ENCODE results near the gene ATRX. TPM values are rescaled to one million over a fixed set of nuclear protein-coding genes. Genes with fewer than 3 reads are reported as not detected.
"Not testable (repeated sequence)": the region's sequence is repeated elsewhere in the genome, so short reads cannot be mapped to it uniquely, and the experiment has no call there.

Gene ATRX
- total RNA-seq, 2 experiments from 2014 or later: 48.2 to 66.3 TPM

- Histone ChIP-seq H3K36me3 (ENCODE audit: insufficient read depth, low read length) (peaks cover 3% of the 10 kb centered on the region), H3K27ac (ENCODE audit: low read depth, low read length, poor library complexity, severe bottlenecking) (no peak overlapping the region), H3K4me2 (ENCODE audit: low read length) (no peak overlapping the region), H2AFZ (ENCODE audit: low read length) (no peak overlapping the region), H4K20me1 (ENCODE audit: insufficient read depth, low read length) (no peaks in the 10 kb centered on the region), H3K9me2 (ENCODE audit: insufficient read depth, low read length) (no peaks in the 10 kb centered on the region), H3K9me3 (ENCODE audit: low read length) (no peaks in the 10 kb centered on the region), H3K4me3 (ENCODE audit: low read depth, low read length, poor library complexity, severe bottlenecking) (no peak overlapping the region), H3K79me2 (ENCODE audit: insufficient read depth, low read depth, low read length) (peaks cover 22% of the 10 kb centered on the region; the same call in 1 of the 2 replicates), H3K4me1 (ENCODE audit: insufficient read depth, low read length, poor library complexity, severe bottlenecking) (no peaks in the 10 kb centered on the region)
- DNase-seq (ENCODE audit: low spot score): no peak
- TF ChIP-seq EZH2phosphoT487 (IDR thresholded peaks at IDR 0.05; ENCODE audit: borderline replicate concordance, low read depth, low read length): no peak
- no peak for TF ChIP-seq CTCF (conservative IDR thresholded peaks at IDR 0.05; ENCODE audit: low read length)
- BruUV-seq (replicated peaks): no TSS peak
- ChIA-PET POLR2A (interaction anchor here (0.6 kb wide), 1 partner anchor 226 kb away, joined by 3 read pairs; no protein-coding TSS in a partner anchor), CTCF (ENCODE audit: unreplicated experiment) (no interaction called here)
- intact Hi-C loops (cut with micrococcal nuclease; ENCODE audit: unreplicated experiment): no loop called here
These were observed 30.5 kb downstream of the ATRX start for GRCh38 chrX:77755561-77755960.

- CTCF ChIA-PET (ENCODE audit: unreplicated experiment); H3K36me3 ChIP-seq (ENCODE audit: insufficient read depth, low read length); BruUV-seq (replicated peaks); H3K9me3 ChIP-seq (ENCODE audit: low read length); H3K9me2 ChIP-seq (ENCODE audit: insufficient read depth, low read length); H2AFZ ChIP-seq (ENCODE audit: low read length); H4K20me1 ChIP-seq (ENCODE audit: insufficient read depth, low read length); DNase-seq (ENCODE audit: low spot score); H3K27ac ChIP-seq (ENCODE audit: low read depth, low read length, poor library complexity, severe bottlenecking); intact Hi-C loops (cut with micrococcal nuclease; ENCODE audit: unreplicated experiment); H3K4me3 ChIP-seq (ENCODE audit: low read depth, low read length, poor library complexity, severe bottlenecking); H3K4me1 ChIP-seq (ENCODE audit: insufficient read depth, low read length, poor library complexity, severe bottlenecking); H3K4me2 ChIP-seq (ENCODE audit: low read length): not testable (repeated sequence)
- POLR2A ChIA-PET: interaction anchor here (0.7 kb wide), 1 partner anchor 102 kb away, joined by 4 read pairs; no protein-coding TSS in a partner anchor
- H3K79me2 ChIP-seq (ENCODE audit: insufficient read depth, low read depth, low read length): peaks cover 11% of the 10 kb centered on the region; the same call in 1 of the 2 replicates
These were observed 32.1 kb downstream of the ATRX start for GRCh38 chrX:77753942-77754341.

- Histone ChIP-seq H3K4me2 (ENCODE audit: low read length) (no peak overlapping the region), H3K4me3 (ENCODE audit: low read depth, low read length, poor library complexity, severe bottlenecking) (no peak overlapping the region), H2AFZ (ENCODE audit: low read length) (no peak overlapping the region), H3K36me3 (ENCODE audit: insufficient read depth, low read length) (no peaks in the 10 kb centered on the region), H3K9me3 (ENCODE audit: low read length) (no peaks in the 10 kb centered on the region), H3K4me1 (ENCODE audit: insufficient read depth, low read length, poor library complexity, severe bottlenecking) (no peaks in the 10 kb centered on the region), H3K9me2 (ENCODE audit: insufficient read depth, low read length) (no peaks in the 10 kb centered on the region), H3K27ac (ENCODE audit: low read depth, low read length, poor library complexity, severe bottlenecking) (no peak overlapping the region), H4K20me1 (ENCODE audit: insufficient read depth, low read length) (no peaks in the 10 kb centered on the region), H3K79me2 (ENCODE audit: insufficient read depth, low read depth, low read length) (peaks cover 24% of the 10 kb centered on the region; the same call in 1 of the 2 replicates)
- intact Hi-C loops (cut with micrococcal nuclease; ENCODE audit: unreplicated experiment): no loop called here
- TF ChIP-seq CTCF (conservative IDR thresholded peaks at IDR 0.05; ENCODE audit: low read length) (no peak), EZH2phosphoT487 (IDR thresholded peaks at IDR 0.05; ENCODE audit: borderline replicate concordance, low read depth, low read length) (no peak)
- ChIA-PET POLR2A (no interaction called here), CTCF (ENCODE audit: unreplicated experiment) (no interaction called here)
- DNase-seq (ENCODE audit: low spot score): no peak
- BruUV-seq (replicated peaks): no TSS peak
These were observed 36.3 kb downstream of the ATRX start for GRCh38 chrX:77749695-77750094.

Measured in OCI-LY7 (cell line).